ENCODE measurements around the gene RCC1.
"Not testable (repeated sequence)": the region's sequence is repeated elsewhere in the genome, so short reads cannot be mapped to it uniquely, and the experiment has no call there.

- TF ChIP-seq CTCF (conservative IDR thresholded peaks at IDR 0.05; ENCODE audit: low read depth in 2 of 2); POLR2AphosphoS5 (IDR thresholded peaks at IDR 0.05; ENCODE audit: low read depth); EZH2 (IDR thresholded peaks at IDR 0.05; ENCODE audit: low read depth, unreplicated experiment); EZH2phosphoT487 (IDR thresholded peaks at IDR 0.05; ENCODE audit: unreplicated experiment); ZNF114 (CRISPR knock-in tag; IDR thresholded peaks at IDR 0.05); ZNF331 (CRISPR knock-in tag; IDR thresholded peaks at IDR 0.05; ENCODE audit: low read depth); REST (IDR thresholded peaks at IDR 0.05; ENCODE audit: unreplicated experiment); ETS1 (IDR thresholded peaks at IDR 0.05): not testable (repeated sequence)
These were observed 67.0 kb downstream of the RCC1 start for GRCh38 chr1:28572891-28573290.

Data from GM23338 (cell line).